Gastroesophageal sphincter (tissue), 4 donors: Measurements from ENCODE around the gene SLC38A3. TPM values are rescaled to one million over a fixed set of nuclear protein-coding genes. Genes with fewer than 3 reads are reported as not detected.

ENCODE experiments used
- ATAC-seq: fragments of 150-250 bp; one replicate; pipeline ENCODE4 v1.9.1; 2016; ENCODE audit warnings: mild to moderate bottlenecking, moderate library complexity
- H3K27ac ChIP-seq, 4 donors: fragments of 200-600 bp; sonication (generic) in 3 of 4; 1 replicate in 3 of 4; 2 replicates in 1 of 4; pipeline ENCODE4 v1.5.1; 2016 to 2019
- H3K27me3 ChIP-seq: fragments of 200-600 bp; sonication (generic); one replicate; pipeline ENCODE4 v1.5.1; 2019
- H3K36me3 ChIP-seq, 2 donors: fragments of 200-600 bp; sonication (generic); one replicate each; pipeline ENCODE4 v1.5.1; 2019; ENCODE audit warnings: control low read depth in 1 of 2
- H3K4me1 ChIP-seq, 3 donors: fragments of 200-600 bp; sonication (generic); 1 replicate in 2 of 3; 2 replicates in 1 of 3; pipeline ENCODE4 v1.5.1; 2016 to 2019; ENCODE audit warnings: control low read depth in 2 of 3
- H3K4me3 ChIP-seq, 2 donors: fragments of 200-600 bp; sonication (generic); one replicate each; pipeline ENCODE4 v1.5.1; 2019; ENCODE audit warnings: mild to moderate bottlenecking in 1 of 2, moderate library complexity in 1 of 2
- H3K9me3 ChIP-seq, 3 donors: fragments of 200-600 bp; sonication (generic); one replicate each; pipeline ENCODE4 v1.5.1; 2017 to 2019; ENCODE audit warnings: control low read depth in 2 of 3
- CTCF ChIP-seq, 4 experiments: fragments of 200-600 bp in 2 of 4; fragments of 450-650 bp in 2 of 4; sonication (generic) in 1 of 4; IDR thresholded peaks; one replicate each; pipeline ENCODE4 v1.5.1; 2017 to 2019; ENCODE audit warnings: antibody characterized with exemption in 4 of 4, mild to moderate bottlenecking in 2 of 4, moderate library complexity in 2 of 4
- EP300 ChIP-seq: sonication (generic); formaldehyde crosslinking; IDR thresholded peaks from one replicate; pipeline ENCODE4 v1.6.1; 2017; ENCODE audit warnings: antibody characterized with exemption, mild to moderate bottlenecking
- POLR2A ChIP-seq, 2 donors: fragments of 450-650 bp; IDR thresholded peaks; one replicate each; pipeline ENCODE4 v1.6.1; 2017; ENCODE audit warnings: antibody characterized with exemption in 2 of 2, mild to moderate bottlenecking in 2 of 2, moderate library complexity in 1 of 2
- POLR2AphosphoS5 ChIP-seq: sonication (generic); formaldehyde crosslinking; IDR thresholded peaks from one replicate; pipeline ENCODE4 v1.6.1; 2017; ENCODE audit warnings: antibody characterized with exemption
- WGBS, 2 donors: methylation state at CpG; one replicate each; pipeline ENCODE4 v1.1.5; 2018; ENCODE audit warnings: low coverage in 1 of 2; 5-methylcytosine and 5-hydroxymethylcytosine counted together
- total RNA-seq, 4 donors: library from RNA; depleted of rRNA; stranded (reverse); fragments of >200 nt; gene quantifications; one replicate each; pipeline ENCODE4 v1.1.0, GENCODE V29; 2016

The SLC38A3 gene
- total RNA-seq = under 1 TPM in 2 of 4 donors, not detected in 2; 0.35 TPM

- Histone ChIP-seq H3K27me3 (peaks cover 72% of the 10 kb centered on the region), H3K36me3 (no peaks in the 10 kb centered on the region), H3K4me1 (peaks cover 0 to 18% (median 13%) of the 10 kb centered on the region in 3 donors), H3K4me3 (peak within 1 kb of the TSS; percentile 1 to 48), H3K27ac (no peak within 1 kb of the TSS), H3K9me3 (no peaks in the 10 kb centered on the region)
- ATAC-seq = peak; percentile 68
- TF ChIP-seq POLR2A (IDR thresholded peaks at IDR 0.05) (no peak), POLR2AphosphoS5 (no peak), CTCF (IDR thresholded peaks at IDR 0.05) (no peak), EP300 (no peak)
- 0% methylated on average over 1 of the region's 41 CpGs; no CpG with 5 or more reads in 1 of the 2 donors for WGBS, 2 donors
Measured at GRCh38 chr3:50204804-50205412, at the start of gene SLC38A3. Gene SLC38A3 (plus strand): TSS chr3:50205271. CDS start chr3:50214200, 8,929 bp downstream.

- no peaks in the 10 kb centered on the region for H3K9me3 ChIP-seq
- peak overlapping the region; percentile 45 to 65 for H3K4me3 ChIP-seq
- WGBS, 2 donors = no CpG with 5 or more reads among the region's 37 CpGs
- TF ChIP-seq EP300 (no peak), POLR2A (IDR thresholded peaks at IDR 0.05) (no peak), CTCF (IDR thresholded peaks at IDR 0.05) (no peak), POLR2AphosphoS5 (no peak)
- ATAC-seq = no peak
- H3K27ac ChIP-seq = peak overlapping the region in 3 of 4 donors; percentile 79 to 89 (median 83)
- H3K4me1 ChIP-seq = peaks cover 0 to 63% (median 24%) of the 10 kb centered on the region in 3 donors
- H3K27me3 ChIP-seq = peaks cover 11% of the 10 kb centered on the region
- no peaks in the 10 kb centered on the region for H3K36me3 ChIP-seq
Measured at GRCh38 chr3:50155491-50155878, 49.6 kb upstream of the SLC38A3 start.

- Histone ChIP-seq H3K27ac (peak overlapping the region in 3 of 4 donors; percentile 79 to 89 (median 83)), H3K9me3 (no peaks in the 10 kb centered on the region), H3K4me1 (peaks cover 0 to 67% (median 25%) of the 10 kb centered on the region in 3 donors), H3K36me3 (no peaks in the 10 kb centered on the region), H3K27me3 (peaks cover 11% of the 10 kb centered on the region), H3K4me3 (peak overlapping the region; percentile 45 to 65)
- TF ChIP-seq CTCF (IDR thresholded peaks at IDR 0.05) (no peak), EP300 (no peak), POLR2A (IDR thresholded peaks at IDR 0.05) (no peak)
- no peak for ATAC-seq
- WGBS, 2 donors = no CpG with 5 or more reads among the region's 13 CpGs
Measured at GRCh38 chr3:50155891-50156290, 49.2 kb upstream of the SLC38A3 start.

GRCh38 chr3:50156549-50157493, 48.2 kb upstream of the SLC38A3 start:
- Histone ChIP-seq H3K9me3 (no peaks in the 10 kb centered on the region), H3K27ac (peak overlapping the region in 3 of 4 donors; percentile 11 to 79 (median 57)), H3K36me3 (no peaks in the 10 kb centered on the region), H3K4me1 (peaks cover 0 to 76% (median 34%) of the 10 kb centered on the region in 3 donors), H3K4me3 (peak overlapping the region in 1 of 2 donors; percentile 65), H3K27me3 (peaks cover 11% of the 10 kb centered on the region)
- TF ChIP-seq POLR2A (IDR thresholded peaks at IDR 0.05) (no peak), CTCF (IDR thresholded peaks at IDR 0.05) (no peak), POLR2AphosphoS5 (no peak), EP300 (no peak)
- ATAC-seq = no peak
- WGBS, 2 donors = 11 to 18% methylated on average over 7 to 13 of the region's 20 CpGs
